HCT116 (cell line): Measurements from ENCODE around the gene AOC1. TPM values are rescaled to one million over a fixed set of nuclear protein-coding genes. Genes with fewer than 3 reads are reported as not detected.

Source experiments
- ATAC-seq: fragments of 200-7000 bp; cut with Tn5 transposase; 2 replicates; pipeline ENCODE4 v1.9.1; 2020; ENCODE audit warnings: mild to moderate bottlenecking, moderate library complexity
- BruUV-seq: library from RNA; stranded (reverse); fragments of 400-500 nt; replicated peaks from 2 replicates; lab custom pipeline; 2021; lab: Mats Ljungman, UMichigan
- CTCF ChIA-PET: fragments of 300-600 bp; sonication (Branson Sonifier 250); formaldehyde crosslinking; loops from one replicate; lab custom pipeline; 2021; ENCODE audit warnings: antibody characterized with exemption; lab: Charles Lee
- POLR2A ChIA-PET: fragments of 300-600, 350-600 bp; sonication (Branson Sonifier 250); formaldehyde crosslinking; loops from one replicate; lab custom pipeline; 2021; ENCODE audit warnings: antibody characterized with exemption; lab: Charles Lee
- RAD21 ChIA-PET, 2 experiments: fragments of 300-600 bp; sonication (Branson Sonifier 250); formaldehyde crosslinking; loops; one replicate each; lab custom pipeline; 2023; ENCODE audit warnings: low total read pairs in 2 of 2; ENCODE audit not compliant: uncharacterized antibody in 2 of 2, unreplicated experiment in 2 of 2, low non-redundant PET in 1 of 2; lab: Charles Lee
- DNase-seq: peaks from one replicate; pipeline ENCODE4 v3.0.0-alpha.2; 2010; ENCODE audit warnings: low read depth, low spot score
- H2AFZ ChIP-seq: fragments of 200-600 bp; shearing (Covaris generic), sonication (generic); 2 replicates; pipeline ENCODE4 v1.6.1; 2017; ENCODE audit warnings: low read depth, mixed run types, mixed read lengths, antibody characterized with exemption, low read length; ENCODE audit not compliant: poor library complexity, severe bottlenecking
- H3K27ac ChIP-seq: 2 replicates; pipeline ENCODE4 v1.5.1; 2012; ENCODE audit warnings: low read depth, low read length
- H3K27me3 ChIP-seq: fragments of 200-600 bp; sonication (generic); 2 replicates; pipeline ENCODE4 v1.6.1; 2016; ENCODE audit warnings: mixed run types, low read length, mixed read lengths; ENCODE audit not compliant: insufficient read depth
- H3K36me3 ChIP-seq, 2 experiments: fragments of 200-500 bp in 1 of 2; fragments of 200-600 bp in 1 of 2; sonication (Bioruptor generic) in 1 of 2; sonication (generic) in 1 of 2; 2 replicates each; pipeline versions ENCODE4 v1.5.1 to v1.6.1; 2014 to 2016; ENCODE audit warnings: low read length in 2 of 2, inconsistent platforms in 1 of 2, mixed read lengths in 1 of 2, mixed run types in 1 of 2; ENCODE audit not compliant: insufficient read depth in 2 of 2, control insufficient read depth in 1 of 2
- H3K4me1 ChIP-seq, 2 experiments: fragments of 200-600 bp in 1 of 2; sonication (generic) in 1 of 2; 2 replicates each; pipeline versions ENCODE4 v1.5.1 to v1.6.1; 2012 to 2017; ENCODE audit warnings: low read length in 2 of 2, inconsistent platforms in 1 of 2, mild to moderate bottlenecking in 1 of 2, mixed read lengths in 1 of 2, mixed run types in 1 of 2, moderate library complexity in 1 of 2; ENCODE audit not compliant: insufficient read depth in 2 of 2, control insufficient read depth in 1 of 2
- H3K4me2 ChIP-seq: fragments of 200-600 bp; sonication (generic); 2 replicates; pipeline ENCODE4 v1.6.1; 2017; ENCODE audit warnings: mixed run types, low read length, mixed read lengths
- H3K4me3 ChIP-seq, 2 experiments: fragments of 200-600 bp in 1 of 2; sonication (generic) in 1 of 2; replicated peaks in 1 of 2; 2 replicates each; pipeline ENCODE4 v1.5.1; 2011 to 2016; ENCODE audit warnings: low read length in 2 of 2, control low read depth in 1 of 2, low read depth in 1 of 2, mild to moderate bottlenecking in 1 of 2, mixed read lengths in 1 of 2, mixed run types in 1 of 2
- H3K79me2 ChIP-seq: fragments of 200-600 bp; sonication (generic); 2 replicates; pipeline ENCODE4 v1.6.1; 2017; ENCODE audit warnings: mild to moderate bottlenecking, mixed run types, low read length, moderate library complexity, mixed read lengths; ENCODE audit not compliant: insufficient read depth
- H3K9ac ChIP-seq: fragments of 200-600 bp; sonication (generic); 2 replicates; pipeline ENCODE4 v1.6.1; 2016; ENCODE audit warnings: low read length, mixed read lengths
- H3K9me2 ChIP-seq: fragments of 200-600 bp; sonication (generic), shearing (Covaris generic); 2 replicates; pipeline ENCODE4 v1.6.1; 2017; ENCODE audit warnings: mixed run types, mild to moderate bottlenecking, moderate library complexity; ENCODE audit not compliant: insufficient read depth
- H3K9me3 ChIP-seq, 2 experiments: fragments of 200-500 bp in 1 of 2; fragments of 200-600 bp in 1 of 2; sonication (Bioruptor generic) in 1 of 2; sonication (generic) in 1 of 2; 2 replicates each; pipeline ENCODE4 v1.6.1; 2014 to 2017; ENCODE audit warnings: low read length in 2 of 2, mixed read lengths in 2 of 2, inconsistent platforms in 1 of 2, low read depth in 1 of 2, mild to moderate bottlenecking in 1 of 2, mixed run types in 1 of 2, moderate library complexity in 1 of 2; ENCODE audit not compliant: control insufficient read depth in 1 of 2, insufficient read depth in 1 of 2
- H4K20me1 ChIP-seq: fragments of 200-600 bp; sonication (generic), shearing (Covaris generic); 2 replicates; pipeline ENCODE4 v1.6.1; 2017; ENCODE audit warnings: mixed run types, mild to moderate bottlenecking, moderate library complexity; ENCODE audit not compliant: insufficient read depth
- CBX3 ChIP-seq: IDR thresholded peaks from 2 replicates; pipeline ENCODE4 v1.6.1; 2012; ENCODE audit warnings: low read depth
- CTCF ChIP-seq, 3 experiments: fragments of 200-600 bp in 1 of 3; sonication (generic) in 1 of 3; IDR thresholded peaks in 2 of 3; conservative IDR thresholded peaks in 1 of 3; 2 replicates each; pipeline ENCODE4 v1.5.1; 2012 to 2017; ENCODE audit warnings: low read depth in 2 of 3, low read length in 2 of 3, antibody characterized with exemption in 1 of 3, borderline replicate concordance in 1 of 3, control low read depth in 1 of 3, mild to moderate bottlenecking in 1 of 3, mixed read lengths in 1 of 3, mixed run types in 1 of 3, moderate library complexity in 1 of 3; ENCODE audit not compliant: insufficient read depth in 1 of 3
- EGR1 ChIP-seq: IDR thresholded peaks from 2 replicates; pipeline ENCODE4 v1.6.1; 2012; ENCODE audit warnings: low read depth
- EZH2 ChIP-seq: fragments of 200-600 bp; sonication (generic); IDR thresholded peaks from 2 replicates; pipeline ENCODE4 v1.6.1; 2017; ENCODE audit warnings: antibody characterized with exemption, mixed run types
- FOSL1 ChIP-seq: IDR thresholded peaks from 2 replicates; pipeline ENCODE4 v1.6.1; 2012; ENCODE audit warnings: low read depth
- JUND ChIP-seq: IDR thresholded peaks from 2 replicates; pipeline ENCODE4 v1.6.1; 2012
- POLR2A ChIP-seq: IDR thresholded peaks from 2 replicates; pipeline ENCODE4 v1.7.0; 2011; ENCODE audit warnings: borderline replicate concordance; ENCODE audit not compliant: insufficient read depth, insufficient read length; ENCODE audit errors: extremely low read depth
- POLR2AphosphoS5 ChIP-seq: IDR thresholded peaks from 2 replicates; pipeline ENCODE4 v1.6.1; 2011; ENCODE audit warnings: mild to moderate bottlenecking, low read depth, low read length, moderate library complexity
- SIN3A ChIP-seq: IDR thresholded peaks from 2 replicates; pipeline ENCODE4 v1.6.1; 2012; ENCODE audit warnings: low read depth
- SRF ChIP-seq: IDR thresholded peaks from 2 replicates; pipeline ENCODE4 v1.6.1; 2012; ENCODE audit warnings: low read depth
- YY1 ChIP-seq: IDR thresholded peaks from 2 replicates; pipeline ENCODE4 v1.6.1; 2011; ENCODE audit warnings: low read length, low read depth, moderate library complexity, mild to moderate bottlenecking; ENCODE audit not compliant: insufficient replicate concordance; ENCODE audit errors: extremely low read depth
- ZNF274 ChIP-seq: fragments of 200-500 bp; sonication (Bioruptor generic); IDR thresholded peaks from 2 replicates; pipeline ENCODE4 v1.6.1; 2014; ENCODE audit warnings: mild to moderate bottlenecking, low read depth, low read length, inconsistent platforms
- intact Hi-C: fragments of 100-400 bp; cut with micrococcal nuclease; formaldehyde crosslinking; loops from 2 replicates; pipeline ENCODE4 v1.10.0; 2022
- total RNA-seq: library from RNA; stranded (reverse); gene quantifications from one replicate; pipeline ENCODE4 v1.2.1, GENCODE V29; 2021; ENCODE audit not compliant: unreplicated experiment
- TF ChIP-seq, protein P1 (sequence below): IDR thresholded peaks from 2 replicates; pipeline ENCODE4 v1.6.1; 2012; ENCODE audit warnings: low read depth
- TF ChIP-seq, protein P2 (sequence below): IDR thresholded peaks from 2 replicates; pipeline ENCODE4 v1.6.1; 2012
- TF ChIP-seq, protein P3 (sequence below): IDR thresholded peaks from 2 replicates; pipeline ENCODE4 v1.6.1; 2012

The AOC1 gene
- total RNA-seq, 1 experiment from 2014 or later = 0.37 TPM

DNA sequence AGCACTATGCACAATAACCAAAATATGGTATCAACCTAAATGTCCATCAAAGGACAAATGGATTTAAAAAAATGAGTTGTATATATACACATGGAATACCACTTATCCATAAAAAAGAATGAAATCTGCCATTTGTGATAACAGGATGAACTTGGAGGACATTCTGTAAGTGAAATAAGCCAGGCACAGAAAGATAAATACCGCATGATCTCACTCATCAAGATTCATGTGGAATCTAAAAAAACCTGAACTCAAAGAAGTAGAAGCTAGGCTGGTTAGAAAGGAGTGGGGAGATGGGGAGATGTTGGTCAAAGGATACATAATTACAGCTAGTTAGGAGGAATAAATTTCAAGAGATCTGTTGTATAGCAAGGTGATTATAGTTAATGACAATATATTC is 17.3 kb upstream of the AOC1 start:
- POLR2A ChIA-PET = no interaction called here
- Histone ChIP-seq H3K27me3 (peaks cover 24% of the 10 kb centered on the region; the same call in 1 of the 2 replicates), H3K27ac (no peak overlapping the region), H3K4me2 (no peak overlapping the region), H3K79me2 (no peaks in the 10 kb centered on the region), H3K9me3 (no peaks in the 10 kb centered on the region), H3K9me2 (no peaks in the 10 kb centered on the region), H3K36me3 (no peaks in the 10 kb centered on the region), H3K4me1 (no peaks in the 10 kb centered on the region), H2AFZ (no peak overlapping the region), H3K9ac (no peak overlapping the region), H4K20me1 (no peaks in the 10 kb centered on the region), H3K4me3 (no peak overlapping the region)
- CTCF ChIA-PET = no interaction called here
- BruUV-seq = no TSS peak
- RAD21 ChIA-PET = no interaction called here
- DNase-seq = no peak
- ATAC-seq = no peak
- intact Hi-C loops = no loop called here
- TF ChIP-seq, protein P1, sequence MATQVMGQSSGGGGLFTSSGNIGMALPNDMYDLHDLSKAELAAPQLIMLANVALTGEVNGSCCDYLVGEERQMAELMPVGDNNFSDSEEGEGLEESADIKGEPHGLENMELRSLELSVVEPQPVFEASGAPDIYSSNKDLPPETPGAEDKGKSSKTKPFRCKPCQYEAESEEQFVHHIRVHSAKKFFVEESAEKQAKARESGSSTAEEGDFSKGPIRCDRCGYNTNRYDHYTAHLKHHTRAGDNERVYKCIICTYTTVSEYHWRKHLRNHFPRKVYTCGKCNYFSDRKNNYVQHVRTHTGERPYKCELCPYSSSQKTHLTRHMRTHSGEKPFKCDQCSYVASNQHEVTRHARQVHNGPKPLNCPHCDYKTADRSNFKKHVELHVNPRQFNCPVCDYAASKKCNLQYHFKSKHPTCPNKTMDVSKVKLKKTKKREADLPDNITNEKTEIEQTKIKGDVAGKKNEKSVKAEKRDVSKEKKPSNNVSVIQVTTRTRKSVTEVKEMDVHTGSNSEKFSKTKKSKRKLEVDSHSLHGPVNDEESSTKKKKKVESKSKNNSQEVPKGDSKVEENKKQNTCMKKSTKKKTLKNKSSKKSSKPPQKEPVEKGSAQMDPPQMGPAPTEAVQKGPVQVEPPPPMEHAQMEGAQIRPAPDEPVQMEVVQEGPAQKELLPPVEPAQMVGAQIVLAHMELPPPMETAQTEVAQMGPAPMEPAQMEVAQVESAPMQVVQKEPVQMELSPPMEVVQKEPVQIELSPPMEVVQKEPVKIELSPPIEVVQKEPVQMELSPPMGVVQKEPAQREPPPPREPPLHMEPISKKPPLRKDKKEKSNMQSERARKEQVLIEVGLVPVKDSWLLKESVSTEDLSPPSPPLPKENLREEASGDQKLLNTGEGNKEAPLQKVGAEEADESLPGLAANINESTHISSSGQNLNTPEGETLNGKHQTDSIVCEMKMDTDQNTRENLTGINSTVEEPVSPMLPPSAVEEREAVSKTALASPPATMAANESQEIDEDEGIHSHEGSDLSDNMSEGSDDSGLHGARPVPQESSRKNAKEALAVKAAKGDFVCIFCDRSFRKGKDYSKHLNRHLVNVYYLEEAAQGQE = no peak
- TF ChIP-seq CBX3 = no peak

DNA sequence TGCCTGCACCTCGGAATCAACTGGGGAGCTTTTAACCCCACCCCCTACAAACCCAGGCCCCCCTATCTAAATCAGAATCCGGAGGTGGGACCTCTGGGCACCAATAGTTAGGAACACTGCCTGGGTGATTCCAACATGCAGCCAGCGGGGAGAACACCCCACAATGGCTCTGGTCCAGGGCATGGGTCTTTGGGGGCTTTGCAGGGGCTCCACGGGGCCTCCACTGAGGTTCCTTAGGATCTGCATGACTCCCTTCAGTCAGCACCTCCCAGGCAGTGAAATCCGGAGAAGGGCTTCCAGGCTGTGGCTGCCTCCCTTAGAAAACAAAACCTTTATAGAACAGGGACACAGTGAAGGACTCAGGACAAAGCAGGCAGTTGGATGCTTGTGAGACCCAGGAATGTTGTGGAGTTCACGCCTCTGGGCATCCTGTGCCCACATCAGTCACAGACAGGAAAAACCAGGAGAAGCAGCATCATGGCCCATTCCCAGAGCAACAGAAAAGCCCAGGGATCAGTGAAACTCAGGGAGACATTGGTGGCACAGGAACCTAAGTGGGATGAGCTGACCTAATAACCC is 16.5 kb upstream of the AOC1 start:
- Histone ChIP-seq H3K4me1 (no peaks in the 10 kb centered on the region), H3K36me3 (no peaks in the 10 kb centered on the region), H3K4me2 (no peak overlapping the region), H3K9ac (no peak overlapping the region), H3K27ac (no peak overlapping the region), H2AFZ (no peak overlapping the region), H3K79me2 (no peaks in the 10 kb centered on the region), H3K27me3 (peaks cover 20% of the 10 kb centered on the region; the same call in 1 of the 2 replicates), H3K9me3 (no peaks in the 10 kb centered on the region), H3K4me3 (no peak overlapping the region), H3K9me2 (no peaks in the 10 kb centered on the region), H4K20me1 (no peaks in the 10 kb centered on the region)
- DNase-seq = no peak
- BruUV-seq = no TSS peak
- ChIA-PET RAD21 (no interaction called here), POLR2A (no interaction called here), CTCF (no interaction called here)
- intact Hi-C loops = no loop called here
- no peak for ATAC-seq
- TF ChIP-seq, protein P2, sequence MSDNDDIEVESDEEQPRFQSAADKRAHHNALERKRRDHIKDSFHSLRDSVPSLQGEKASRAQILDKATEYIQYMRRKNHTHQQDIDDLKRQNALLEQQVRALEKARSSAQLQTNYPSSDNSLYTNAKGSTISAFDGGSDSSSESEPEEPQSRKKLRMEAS = no peak
- TF ChIP-seq JUND (no peak), POLR2AphosphoS5 (no peak), EZH2 (no peak), YY1 (no peak), CTCF (IDR thresholded peaks at IDR 0.05 in 2 of 3, conservative IDR thresholded peaks at IDR 0.05 in 1 of 3; ENCODE audit: borderline replicate concordance in 1 of 3, insufficient read depth in 1 of 3, low read depth in 2 of 3, low read length in 2 of 3) (no peak), SIN3A (no peak), SRF (no peak), ZNF274 (no peak), FOSL1 (no peak), EGR1 (no peak), POLR2A (no peak)
- TF ChIP-seq, protein P3, sequence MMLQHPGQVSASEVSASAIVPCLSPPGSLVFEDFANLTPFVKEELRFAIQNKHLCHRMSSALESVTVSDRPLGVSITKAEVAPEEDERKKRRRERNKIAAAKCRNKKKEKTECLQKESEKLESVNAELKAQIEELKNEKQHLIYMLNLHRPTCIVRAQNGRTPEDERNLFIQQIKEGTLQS = no peak
